Activated CD8-positive, alpha-beta T cell treated with anti-CD3 and anti-CD28 coated beads for 36 hours (primary cell): ENCODE data around the gene PRDM10. TPM values are rescaled to one million over a fixed set of nuclear protein-coding genes. Genes with fewer than 3 reads are reported as not detected.

Experiments
- ATAC-seq: fragments of 200-7000 bp; cut with Tn5 transposase; one replicate; pipeline ENCODE4 v1.10.0; 2021; ENCODE audit warnings: mild to moderate bottlenecking, moderate library complexity
- CTCF ChIA-PET: fragments of 350-600 bp; sonication (Branson Sonifier 250); formaldehyde crosslinking; loops from one replicate; lab custom pipeline; 2021; ENCODE audit warnings: antibody characterized with exemption; lab: Charles Lee
- POLR2A ChIA-PET: fragments of 350-600 bp; sonication (Branson Sonifier 250); formaldehyde crosslinking; loops from one replicate; lab custom pipeline; 2021; ENCODE audit warnings: antibody characterized with exemption; lab: Charles Lee
- DNase-seq: peaks from one replicate; pipeline ENCODE4 v3.0.0-alpha.2; 2020
- H3K27ac Mint-ChIP-seq: one replicate; pipeline ENCODE4 v1.8.0; 2021; ENCODE audit warnings: mild to moderate bottlenecking, mixed read lengths
- H3K27me3 Mint-ChIP-seq: one replicate; pipeline ENCODE4 v1.8.0; 2021; ENCODE audit warnings: mixed read lengths
- H3K36me3 Mint-ChIP-seq: one replicate; pipeline ENCODE4 v1.8.0; 2021; ENCODE audit warnings: low read depth, mixed read lengths
- H3K4me1 Mint-ChIP-seq: one replicate; pipeline ENCODE4 v1.8.0; 2021; ENCODE audit warnings: low read depth, mixed read lengths
- H3K4me3 Mint-ChIP-seq: one replicate; pipeline ENCODE4 v1.8.0; 2021; ENCODE audit warnings: mild to moderate bottlenecking, moderate library complexity, mixed read lengths
- H3K9me3 Mint-ChIP-seq: one replicate; pipeline ENCODE4 v1.8.0; 2021; ENCODE audit warnings: mixed read lengths
- intact Hi-C: fragments of 100-400 bp; cut with micrococcal nuclease; formaldehyde crosslinking; loops from one replicate; pipeline ENCODE4 v1.10.0; 2022
- total RNA-seq, 2 experiments: library from RNA; stranded (reverse); gene quantifications; one replicate each; pipeline ENCODE4 v1.2.3, GENCODE V29; 2021
- TF ChIP-seq, protein P1 (sequence below): fragments of 200-600 bp; IDR thresholded peaks from one replicate; pipeline ENCODE4 v1.8.0; 2022; ENCODE audit warnings: antibody characterized with exemption, mild to moderate bottlenecking

PRDM10 gene
- total RNA-seq, 2 experiments from 2014 or later = 15.6 to 18.8 TPM

DNA sequence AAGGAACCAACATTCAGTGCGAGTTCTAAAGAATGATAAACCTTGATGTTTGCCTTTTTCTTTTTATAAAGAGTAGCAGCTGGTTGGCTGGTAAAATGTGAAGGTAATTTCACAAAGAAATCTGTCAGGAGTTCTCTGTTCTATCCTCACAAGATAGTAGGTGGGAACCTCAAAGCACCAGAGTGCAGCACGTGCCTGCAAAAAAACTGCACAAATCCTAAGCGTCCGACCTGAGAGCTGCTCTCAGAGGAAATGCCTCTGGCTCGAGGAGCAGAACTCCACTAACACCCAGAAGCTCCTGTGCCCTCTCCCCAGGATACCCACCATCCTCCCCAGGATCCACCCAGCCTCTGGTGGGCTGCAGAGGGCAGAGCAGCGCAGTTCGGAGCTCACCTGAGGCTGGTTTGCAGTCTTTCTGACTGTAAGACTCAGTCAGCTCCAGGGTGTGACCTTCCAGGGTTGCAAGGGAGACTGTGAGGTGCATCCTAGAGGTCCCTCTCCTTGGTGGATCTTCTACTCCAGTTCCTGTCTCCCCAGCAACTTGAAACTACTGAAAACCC, 23.5 kb downstream of the PRDM10 start:
- intact Hi-C loops = no loop called here
- CTCF ChIA-PET = interaction anchor here (1.6 kb wide), 1 partner anchor 13 kb away, joined by 5 read pairs; no protein-coding TSS in a partner anchor
- no peaks in the 10 kb centered on the region for H3K36me3 Mint-ChIP-seq
- H3K9me3 Mint-ChIP-seq = no peaks in the 10 kb centered on the region
- no peak overlapping the region for H3K27ac Mint-ChIP-seq
- POLR2A ChIA-PET = no interaction called here
- H3K4me3 Mint-ChIP-seq = no peak overlapping the region
- TF ChIP-seq, protein P1, sequence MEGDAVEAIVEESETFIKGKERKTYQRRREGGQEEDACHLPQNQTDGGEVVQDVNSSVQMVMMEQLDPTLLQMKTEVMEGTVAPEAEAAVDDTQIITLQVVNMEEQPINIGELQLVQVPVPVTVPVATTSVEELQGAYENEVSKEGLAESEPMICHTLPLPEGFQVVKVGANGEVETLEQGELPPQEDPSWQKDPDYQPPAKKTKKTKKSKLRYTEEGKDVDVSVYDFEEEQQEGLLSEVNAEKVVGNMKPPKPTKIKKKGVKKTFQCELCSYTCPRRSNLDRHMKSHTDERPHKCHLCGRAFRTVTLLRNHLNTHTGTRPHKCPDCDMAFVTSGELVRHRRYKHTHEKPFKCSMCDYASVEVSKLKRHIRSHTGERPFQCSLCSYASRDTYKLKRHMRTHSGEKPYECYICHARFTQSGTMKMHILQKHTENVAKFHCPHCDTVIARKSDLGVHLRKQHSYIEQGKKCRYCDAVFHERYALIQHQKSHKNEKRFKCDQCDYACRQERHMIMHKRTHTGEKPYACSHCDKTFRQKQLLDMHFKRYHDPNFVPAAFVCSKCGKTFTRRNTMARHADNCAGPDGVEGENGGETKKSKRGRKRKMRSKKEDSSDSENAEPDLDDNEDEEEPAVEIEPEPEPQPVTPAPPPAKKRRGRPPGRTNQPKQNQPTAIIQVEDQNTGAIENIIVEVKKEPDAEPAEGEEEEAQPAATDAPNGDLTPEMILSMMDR = no peak
- ATAC-seq (no peak), DNase-seq (no peak)
- H3K4me1 Mint-ChIP-seq = peaks cover 2% of the 10 kb centered on the region
- no peaks in the 10 kb centered on the region for H3K27me3 Mint-ChIP-seq

DNA sequence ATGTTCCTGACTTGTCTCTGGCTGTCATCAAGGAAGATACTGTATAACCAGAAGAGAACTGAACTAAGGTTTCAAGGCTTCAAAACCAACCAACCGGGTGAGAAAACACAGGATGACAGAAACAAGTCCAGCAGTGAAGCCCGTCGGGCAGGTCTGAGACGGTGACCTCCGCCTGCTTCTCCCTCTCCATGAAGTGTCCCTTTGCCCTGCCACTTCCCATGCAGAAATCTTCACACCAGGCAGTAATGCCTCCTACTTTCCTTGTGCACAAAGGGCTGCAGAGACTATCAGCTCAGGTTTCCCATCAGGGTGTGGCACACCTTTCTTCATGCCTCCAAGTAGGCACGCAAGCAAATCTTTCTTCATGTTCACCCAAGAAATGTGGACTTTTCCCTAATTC, 24.2 kb downstream of the PRDM10 start:
- no peak for DNase-seq
- intact Hi-C loops = no loop called here
- no peak overlapping the region for H3K27ac Mint-ChIP-seq
- H3K4me1 Mint-ChIP-seq = peaks cover 2% of the 10 kb centered on the region
- TF ChIP-seq, protein P1 = no peak
- H3K27me3 Mint-ChIP-seq = no peaks in the 10 kb centered on the region
- POLR2A ChIA-PET = no interaction called here
- no peaks in the 10 kb centered on the region for H3K36me3 Mint-ChIP-seq
- H3K4me3 Mint-ChIP-seq = no peak overlapping the region
- CTCF ChIA-PET = interaction anchor here (1.6 kb wide), 1 partner anchor 14 kb away, joined by 5 read pairs; no protein-coding TSS in a partner anchor
- H3K9me3 Mint-ChIP-seq = no peaks in the 10 kb centered on the region
- ATAC-seq = no peak

DNA sequence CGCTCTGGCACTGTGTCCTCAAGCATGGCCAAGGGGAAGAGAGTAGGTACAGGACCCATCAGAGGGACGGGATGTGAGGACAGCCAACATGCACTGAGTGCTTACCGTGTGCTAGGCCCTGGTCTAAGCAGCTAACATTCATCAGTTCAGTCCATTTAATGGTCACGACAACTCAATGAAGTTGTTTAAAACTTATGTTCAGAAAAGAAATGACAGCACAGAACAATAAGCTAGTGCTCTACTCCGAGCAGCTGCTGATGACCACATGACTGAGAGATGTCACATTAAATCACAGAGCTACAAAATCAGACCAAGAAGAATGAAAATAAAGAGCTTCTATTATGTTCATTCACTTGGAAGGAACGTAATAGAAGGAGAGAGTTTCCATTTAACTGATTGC, 26.3 kb downstream of the PRDM10 start:
- Mint-ChIP-seq H3K27ac (no peak overlapping the region), H3K4me3 (no peak overlapping the region), H3K27me3 (no peaks in the 10 kb centered on the region), H3K36me3 (peaks cover 1% of the 10 kb centered on the region), H3K4me1 (peaks cover 2% of the 10 kb centered on the region), H3K9me3 (no peaks in the 10 kb centered on the region)
- TF ChIP-seq, protein P1 = no peak
- intact Hi-C loops = no loop called here
- ChIA-PET CTCF (interaction anchor here (1.4 kb wide), 1 partner anchor 53 kb away, joined by 3 read pairs; no protein-coding TSS in a partner anchor), POLR2A (no interaction called here)
- ATAC-seq = no peak
- DNase-seq = no peak

DNA sequence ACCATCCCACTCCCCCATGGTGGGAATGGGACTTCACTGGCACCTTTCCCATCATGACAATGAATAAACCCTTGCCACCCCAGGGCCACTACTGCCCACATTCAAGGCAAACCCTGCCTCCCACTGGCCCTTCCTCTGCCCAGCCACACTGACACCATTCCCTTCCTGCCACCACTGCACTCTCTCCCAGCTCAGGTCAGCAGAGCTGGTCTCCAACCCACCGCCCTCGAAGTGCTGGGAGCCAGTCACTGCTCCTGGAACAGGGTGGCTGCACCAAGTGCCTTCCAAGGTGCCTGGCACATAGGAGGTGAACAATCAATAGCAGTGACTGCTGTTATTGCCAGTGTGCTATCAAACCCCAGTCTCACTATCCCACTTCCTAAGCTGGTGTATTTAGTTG, 27.1 kb downstream of the PRDM10 start:
- no peak for ATAC-seq
- H3K27ac Mint-ChIP-seq = no peak overlapping the region
- TF ChIP-seq, protein P1 = no peak
- intact Hi-C loops = no loop called here
- ChIA-PET POLR2A (interaction anchor here (0.6 kb wide), 1 partner anchor 707 kb away, joined by 3 read pairs; no protein-coding TSS in a partner anchor), CTCF (no interaction called here)
- no peaks in the 10 kb centered on the region for H3K27me3 Mint-ChIP-seq
- H3K9me3 Mint-ChIP-seq = no peaks in the 10 kb centered on the region
- peaks cover under 1% of the 10 kb centered on the region for H3K4me1 Mint-ChIP-seq
- H3K36me3 Mint-ChIP-seq = peaks cover 3% of the 10 kb centered on the region
- DNase-seq = no peak
- H3K4me3 Mint-ChIP-seq = no peak overlapping the region

DNA sequence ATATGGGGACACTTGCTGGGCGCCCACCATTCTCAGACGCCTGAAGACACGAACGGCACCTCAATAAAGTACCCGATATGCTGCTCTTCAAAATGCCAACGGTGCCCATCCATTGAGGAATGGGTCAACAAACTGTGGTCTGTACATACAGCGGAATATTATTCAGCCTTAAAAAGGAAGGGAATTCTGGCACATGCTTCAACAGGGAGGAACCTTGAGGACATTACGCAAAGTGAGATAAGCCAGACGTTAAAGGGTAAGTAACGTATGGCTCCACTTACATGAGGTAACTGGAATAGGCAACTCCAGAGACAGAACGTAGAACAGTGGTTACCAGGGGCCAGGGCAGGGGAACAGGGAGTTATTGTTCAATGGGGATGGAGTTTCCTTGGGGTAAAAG, 28.0 kb downstream of the PRDM10 start:
- ChIA-PET CTCF (no interaction called here), POLR2A (no interaction called here)
- intact Hi-C loops = no loop called here
- Mint-ChIP-seq H3K27ac (no peak overlapping the region), H3K9me3 (no peaks in the 10 kb centered on the region), H3K4me1 (no peaks in the 10 kb centered on the region), H3K4me3 (no peak overlapping the region), H3K27me3 (no peaks in the 10 kb centered on the region), H3K36me3 (peaks cover 3% of the 10 kb centered on the region)
- TF ChIP-seq, protein P1 = no peak
- ATAC-seq = no peak
- DNase-seq = no peak
